SHP77 treated with DMSO at 0.1 percent for 48 hours (cell line): ENCODE measurements around the gene DAB2IP.
"Not testable (repeated sequence)": the region's sequence is repeated elsewhere in the genome, so short reads cannot be mapped to it uniquely, and the experiment has no call there.

Experiments
- DNase-seq: peaks from one replicate; lab custom pipeline; 2025; lab: John Stamatoyannopoulos, UW

Gene DAB2IP

GRCh38 chr9:121651295-121652020 is at the start of gene DAB2IP:
Gene DAB2IP, plus strand, starts transcription at chr9:121651634. Its CDS starts 142 bp downstream, at chr9:121651776.
- DNase-seq = no peak

- no peak for DNase-seq
Observed at GRCh38 chr9:121603028-121603427, 48.4 kb upstream of the DAB2IP start.

GRCh38 chr9:121604242-121604641 is 47.2 kb upstream of the DAB2IP start:
- no peak for DNase-seq

- DNase-seq = no peak
Observed at GRCh38 chr9:121604654-121605053, 46.8 kb upstream of the DAB2IP start.

GRCh38 chr9:121607434-121608167 is 43.8 kb upstream of the DAB2IP start:
- no peak for DNase-seq

GRCh38 chr9:121608168-121608853 is 43.1 kb upstream of the DAB2IP start:
- DNase-seq = no peak

GRCh38 chr9:121609822-121610637 is 41.4 kb upstream of the DAB2IP start:
- DNase-seq = no peak

- DNase-seq = no peak
Observed at GRCh38 chr9:121610638-121610953, 40.8 kb upstream of the DAB2IP start.

GRCh38 chr9:121612511-121612998 is 38.9 kb upstream of the DAB2IP start:
- DNase-seq = no peak

GRCh38 chr9:121613009-121613752 is 38.3 kb upstream of the DAB2IP start:
- DNase-seq = no peak

- no peak for DNase-seq
Observed at GRCh38 chr9:121616123-121616755, 35.2 kb upstream of the DAB2IP start.

- no peak for DNase-seq
Observed at GRCh38 chr9:121618504-121618903, 32.9 kb upstream of the DAB2IP start.

- DNase-seq = not testable (repeated sequence)
Observed at GRCh38 chr9:121618910-121619309, 32.5 kb upstream of the DAB2IP start.

- DNase-seq = no peak
Observed at GRCh38 chr9:121619545-121620324, 31.7 kb upstream of the DAB2IP start.

- no peak for DNase-seq
Observed at GRCh38 chr9:121620325-121620673, 31.1 kb upstream of the DAB2IP start.

- no peak for DNase-seq
Observed at GRCh38 chr9:121620777-121621449, 30.5 kb upstream of the DAB2IP start.

GRCh38 chr9:121622387-121623203 is 28.8 kb upstream of the DAB2IP start:
- no peak for DNase-seq

- not testable (repeated sequence) for DNase-seq
Observed at GRCh38 chr9:121623430-121623829, 28.0 kb upstream of the DAB2IP start.

- no peak for DNase-seq
Observed at GRCh38 chr9:121625590-121625989, 25.8 kb upstream of the DAB2IP start.
